Effector memory CD4-positive, alpha-beta T cell (primary cell): Measurements from ENCODE around the gene LRRK1.

Experiments
- DNase-seq, 3 donors: peaks; one replicate each; pipeline ENCODE4 v3.0.0-alpha.2; 2020
- H3K27ac ChIP-seq: 2 replicates; pipeline ENCODE4 v1.7.0; 2013; ENCODE audit warnings: mild to moderate bottlenecking, low read length, moderate library complexity; ENCODE audit not compliant: insufficient read depth, poor library complexity, severe bottlenecking
- H3K27me3 ChIP-seq: replicated peaks from 2 replicates; pipeline ENCODE4 v1.7.0; 2013; ENCODE audit warnings: mild to moderate bottlenecking, low read length; ENCODE audit not compliant: insufficient read depth, control insufficient read depth, poor library complexity, severe bottlenecking
- H3K36me3 ChIP-seq: 2 replicates; pipeline ENCODE4 v1.7.0; 2013; ENCODE audit warnings: mild to moderate bottlenecking, low read length, moderate library complexity; ENCODE audit not compliant: control insufficient read depth, insufficient read depth
- H3K4me1 ChIP-seq: 2 replicates; pipeline ENCODE4 v1.7.0; 2013; ENCODE audit warnings: low read length, mild to moderate bottlenecking; ENCODE audit not compliant: control insufficient read depth, insufficient read depth, poor library complexity, severe bottlenecking
- H3K4me3 ChIP-seq: 2 replicates; pipeline ENCODE4 v1.7.0; 2013; ENCODE audit warnings: low read length, low read depth, mild to moderate bottlenecking; ENCODE audit not compliant: insufficient read depth, poor library complexity, severe bottlenecking
- H3K9me3 ChIP-seq: 2 replicates; pipeline ENCODE4 v1.7.0; 2013; ENCODE audit warnings: mild to moderate bottlenecking, low read length, moderate library complexity; ENCODE audit not compliant: control insufficient read depth

Gene LRRK1

DNA sequence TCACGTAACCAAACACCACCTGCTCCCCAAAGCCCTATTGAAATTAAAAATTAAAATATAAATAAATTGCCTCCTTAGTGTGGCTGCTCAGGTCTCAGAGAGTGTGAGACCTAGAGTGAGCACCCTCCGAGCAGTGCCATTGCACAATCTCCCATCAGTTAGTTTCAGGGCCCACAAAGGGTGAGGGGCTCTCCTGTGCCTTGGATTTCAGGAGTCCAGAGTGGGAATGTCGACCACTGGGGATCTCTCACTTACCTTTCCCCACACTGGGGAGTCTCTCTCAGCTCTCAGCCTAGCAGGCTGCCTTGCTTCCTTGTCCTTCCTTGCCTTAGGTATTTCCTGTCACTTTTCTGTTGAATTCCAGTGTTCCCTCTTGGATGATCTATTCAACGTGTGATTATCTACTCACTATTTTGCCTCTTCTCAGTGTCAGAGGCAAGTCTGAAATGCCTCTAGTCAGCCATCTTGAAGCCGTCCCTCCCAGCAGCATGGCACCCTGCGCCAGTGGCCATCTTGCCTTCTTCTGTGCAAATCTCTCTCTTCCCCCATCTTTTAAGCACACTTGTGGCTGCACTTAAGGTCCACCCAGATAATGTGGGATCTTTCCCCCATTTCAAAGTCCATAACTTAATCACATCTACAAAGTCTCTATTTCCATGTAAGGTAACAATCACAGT, 119.3 kb downstream of the LRRK1 start:
- Histone ChIP-seq H3K4me1 (no peaks in the 10 kb centered on the region), H3K4me3 (no peak overlapping the region)
- no peak for DNase-seq

DNA sequence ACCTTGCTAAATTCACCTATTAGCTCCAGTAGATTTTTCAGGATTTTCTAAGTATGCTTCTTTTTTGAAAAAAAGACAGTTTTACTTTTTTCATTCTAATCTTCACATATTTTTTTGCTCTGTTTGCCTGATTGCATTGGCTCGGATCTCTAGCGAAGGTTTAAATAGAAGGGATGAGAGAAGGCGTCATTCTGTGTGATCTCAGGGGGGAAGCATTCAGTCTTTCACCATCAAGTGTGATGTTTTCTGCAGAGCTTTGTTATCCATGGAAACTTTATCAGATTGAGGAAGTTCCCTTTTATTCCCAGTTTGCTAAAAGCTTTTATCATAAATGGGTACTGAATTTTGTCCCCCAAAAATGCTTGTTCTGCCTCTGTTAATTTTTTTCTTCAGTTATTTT, 120.3 kb downstream of the LRRK1 start:
- Histone ChIP-seq H3K4me3 (no peak overlapping the region), H3K27ac (no peak overlapping the region), H3K27me3 (peaks cover 4% of the 10 kb centered on the region), H3K36me3 (no peaks in the 10 kb centered on the region), H3K9me3 (no peaks in the 10 kb centered on the region), H3K4me1 (no peaks in the 10 kb centered on the region)
- DNase-seq = no peak

More for the DNA sequence above, 119.3 kb downstream of the LRRK1 start:
- H3K9me3 ChIP-seq = no peaks in the 10 kb centered on the region
- no peak overlapping the region for H3K27ac ChIP-seq
- peaks cover 4% of the 10 kb centered on the region for H3K27me3 ChIP-seq
- H3K36me3 ChIP-seq = no peaks in the 10 kb centered on the region

DNA sequence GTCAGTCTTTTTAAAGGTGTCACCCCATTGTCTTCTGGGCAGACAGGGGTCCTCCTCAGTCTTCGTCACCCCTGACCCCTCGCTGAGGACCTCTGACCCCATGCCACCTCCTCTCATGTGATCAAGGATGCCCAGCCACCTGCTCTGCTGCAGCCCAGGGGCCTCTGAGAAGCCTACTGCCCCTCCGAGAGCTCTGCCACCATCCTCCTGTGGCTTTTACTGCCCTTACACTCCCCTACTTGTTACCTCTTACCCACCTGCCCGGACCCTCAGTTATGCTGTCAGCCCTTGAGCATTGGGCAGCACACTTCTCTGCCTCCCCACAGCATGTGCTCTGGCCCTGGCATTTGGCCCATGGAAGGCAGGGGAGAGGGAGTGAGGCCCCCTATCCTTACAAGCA, 123.2 kb downstream of the LRRK1 start:
- Histone ChIP-seq H3K4me1 (no peaks in the 10 kb centered on the region), H3K9me3 (no peaks in the 10 kb centered on the region), H3K27ac (no peak overlapping the region), H3K27me3 (no peaks in the 10 kb centered on the region), H3K36me3 (no peaks in the 10 kb centered on the region), H3K4me3 (no peak overlapping the region)
- DNase-seq = no peak

DNA sequence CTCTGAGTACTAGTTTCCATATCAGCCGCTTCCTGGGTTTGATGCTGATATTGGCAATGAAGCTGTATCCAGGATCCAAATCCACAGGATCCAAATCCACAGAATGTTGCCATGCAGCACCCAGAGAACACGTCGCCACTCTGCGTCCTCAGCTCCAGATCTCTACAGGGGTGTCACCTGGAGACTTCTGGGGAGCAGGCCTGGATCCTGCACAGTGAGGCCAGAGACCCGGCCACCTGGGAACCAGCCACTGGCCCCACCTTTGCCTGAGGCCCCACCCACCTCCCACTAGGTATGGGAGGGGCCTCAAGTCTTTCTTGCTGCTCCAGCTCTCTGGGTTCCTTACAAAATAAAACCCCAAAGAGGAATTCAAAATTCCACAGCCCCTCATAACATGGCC, 123.9 kb downstream of the LRRK1 start:
- Histone ChIP-seq H3K9me3 (no peaks in the 10 kb centered on the region), H3K27ac (no peak overlapping the region), H3K27me3 (no peaks in the 10 kb centered on the region), H3K4me3 (no peak overlapping the region), H3K4me1 (no peaks in the 10 kb centered on the region), H3K36me3 (no peaks in the 10 kb centered on the region)
- no peak for DNase-seq

DNA sequence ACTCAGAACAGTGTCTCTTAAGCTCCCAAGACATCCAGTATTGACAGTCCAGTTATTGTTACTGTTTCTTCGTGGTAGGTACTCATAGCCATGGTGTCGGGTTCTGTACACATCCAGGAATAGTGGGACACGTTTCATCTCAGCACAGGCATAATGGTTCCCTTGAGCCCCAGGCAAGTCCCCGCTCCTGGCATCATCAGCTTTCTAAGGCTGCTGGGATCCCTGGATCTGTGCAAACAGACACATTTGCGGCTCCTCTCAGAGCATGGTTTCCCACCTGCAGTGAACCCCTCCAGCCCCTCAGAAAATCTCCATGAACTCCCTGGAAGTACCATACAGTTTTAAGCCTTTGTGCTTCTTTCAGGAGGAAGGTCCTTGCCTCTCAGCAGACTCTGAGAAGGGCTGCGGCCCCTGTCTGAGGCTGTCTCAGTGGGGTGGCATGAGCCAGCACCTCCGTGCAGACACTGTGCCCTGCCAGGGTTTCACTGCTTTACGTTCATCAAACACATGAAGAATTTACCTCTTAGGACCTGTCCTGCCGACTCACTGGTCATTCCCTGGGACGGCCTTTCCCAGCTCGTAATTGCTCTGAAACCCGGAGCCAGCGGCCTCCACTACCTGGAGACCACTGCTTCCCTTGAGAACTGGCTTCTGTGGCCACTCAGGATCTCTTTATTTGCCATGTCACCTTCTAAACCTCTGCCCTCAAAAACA, 124.9 kb downstream of the LRRK1 start:
- Histone ChIP-seq H3K36me3 (no peaks in the 10 kb centered on the region), H3K9me3 (no peaks in the 10 kb centered on the region), H3K27me3 (no peaks in the 10 kb centered on the region), H3K27ac (no peak overlapping the region), H3K4me1 (no peaks in the 10 kb centered on the region), H3K4me3 (no peak overlapping the region)
- no peak for DNase-seq

DNA sequence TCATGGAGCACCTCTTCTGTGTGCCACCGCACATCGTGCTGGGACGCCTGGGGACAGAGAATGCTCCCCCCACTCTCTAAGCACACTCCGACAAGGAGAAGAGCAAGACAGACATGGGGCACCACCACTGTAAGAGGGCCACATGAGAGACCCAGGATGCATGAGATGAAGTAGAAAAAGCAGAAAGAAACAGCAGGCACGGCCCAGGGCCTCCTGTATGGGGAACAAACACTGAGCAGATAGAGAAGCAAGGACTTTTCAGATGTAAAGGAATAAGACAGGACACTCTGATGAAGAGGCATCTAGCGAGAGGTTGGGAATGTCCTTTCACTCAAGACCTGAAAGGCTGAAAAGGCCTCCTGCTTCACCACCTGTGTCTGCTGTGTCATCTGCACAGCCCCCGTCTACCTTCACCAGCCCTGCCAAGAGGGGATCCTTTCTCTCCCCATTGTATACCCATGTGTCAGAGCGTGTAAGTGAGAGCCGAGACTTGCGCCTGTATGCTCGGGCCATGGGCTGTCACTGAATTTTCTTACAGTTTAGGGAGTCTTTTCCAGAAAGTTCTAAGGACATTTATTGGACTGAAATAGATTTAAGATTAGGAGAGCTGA, 125.6 kb downstream of the LRRK1 start:
- DNase-seq = no peak
- no peak overlapping the region for H3K4me3 ChIP-seq
- no peaks in the 10 kb centered on the region for H3K4me1 ChIP-seq
- H3K9me3 ChIP-seq = no peaks in the 10 kb centered on the region
- no peak overlapping the region for H3K27ac ChIP-seq
- H3K27me3 ChIP-seq = no peaks in the 10 kb centered on the region
- H3K36me3 ChIP-seq = no peaks in the 10 kb centered on the region

DNA sequence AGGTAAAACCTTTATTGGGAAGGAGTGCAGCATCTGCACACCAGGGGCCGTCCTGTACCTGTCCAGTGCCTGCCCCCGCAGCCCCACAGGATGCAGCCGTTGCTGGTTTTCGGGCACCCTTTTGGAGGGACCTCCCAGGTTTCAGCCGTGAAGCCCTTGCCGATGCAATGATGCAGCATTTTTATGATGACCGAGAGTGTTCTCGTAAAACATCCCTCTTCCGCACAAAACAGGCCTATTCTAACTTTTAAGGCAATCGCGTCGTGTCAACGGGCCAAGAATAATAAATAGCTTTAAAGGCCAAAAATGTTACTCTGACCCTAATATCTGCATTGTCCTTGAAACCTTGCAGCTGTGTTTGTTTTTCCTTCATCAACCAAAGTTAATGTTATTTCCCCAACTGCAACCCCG, 126.1 kb downstream of the LRRK1 start:
- DNase-seq = no peak
- no peaks in the 10 kb centered on the region for H3K9me3 ChIP-seq
- H3K4me1 ChIP-seq = no peaks in the 10 kb centered on the region
- H3K36me3 ChIP-seq = no peaks in the 10 kb centered on the region
- H3K27ac ChIP-seq = no peak overlapping the region
- no peak overlapping the region for H3K4me3 ChIP-seq
- no peaks in the 10 kb centered on the region for H3K27me3 ChIP-seq

DNA sequence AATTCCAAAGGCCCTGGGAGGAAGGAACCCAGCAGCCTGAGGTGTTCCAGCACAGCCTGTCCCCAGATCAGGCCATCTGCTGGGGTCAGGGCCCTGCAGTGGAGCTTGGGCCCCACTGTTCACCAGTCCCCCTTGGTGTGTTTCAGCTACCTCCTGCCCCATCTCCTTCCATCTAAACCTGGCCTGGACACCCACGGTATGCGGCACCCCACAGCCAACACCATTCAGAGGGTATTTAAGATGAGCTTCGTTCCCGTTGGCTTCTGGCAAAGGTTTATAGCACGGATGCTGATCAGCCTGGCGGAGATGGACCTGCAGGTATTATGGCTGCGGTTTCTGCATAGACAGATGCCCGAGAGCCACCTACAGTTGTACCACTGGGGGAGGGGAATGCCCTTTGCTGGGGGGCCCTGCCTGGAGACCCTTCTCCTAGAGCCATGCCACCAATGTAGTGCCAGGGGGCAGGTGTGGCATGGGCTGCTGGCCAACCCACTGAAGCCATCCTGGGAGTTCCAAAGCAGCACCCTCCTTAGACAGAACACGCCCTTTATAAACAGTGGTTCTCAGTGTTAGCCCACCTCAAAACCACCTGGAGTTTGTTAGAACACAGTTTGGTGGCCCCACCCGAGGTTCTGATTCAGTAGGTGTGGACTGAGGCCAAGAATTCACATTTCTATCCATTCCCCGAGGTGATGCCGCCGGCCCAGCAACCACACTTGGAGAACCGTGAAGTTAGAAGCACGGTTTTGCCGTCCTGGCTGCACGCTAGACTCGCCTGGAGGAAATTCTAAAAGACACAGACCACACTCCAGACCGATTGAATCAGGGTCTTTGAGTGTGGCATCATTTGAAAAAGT, 126.9 kb downstream of the LRRK1 start:
- no peaks in the 10 kb centered on the region for H3K4me1 ChIP-seq
- H3K27me3 ChIP-seq = no peaks in the 10 kb centered on the region
- no peak for DNase-seq
- no peak overlapping the region for H3K27ac ChIP-seq
- H3K4me3 ChIP-seq = no peak overlapping the region
- H3K9me3 ChIP-seq = no peaks in the 10 kb centered on the region
- no peaks in the 10 kb centered on the region for H3K36me3 ChIP-seq

DNA sequence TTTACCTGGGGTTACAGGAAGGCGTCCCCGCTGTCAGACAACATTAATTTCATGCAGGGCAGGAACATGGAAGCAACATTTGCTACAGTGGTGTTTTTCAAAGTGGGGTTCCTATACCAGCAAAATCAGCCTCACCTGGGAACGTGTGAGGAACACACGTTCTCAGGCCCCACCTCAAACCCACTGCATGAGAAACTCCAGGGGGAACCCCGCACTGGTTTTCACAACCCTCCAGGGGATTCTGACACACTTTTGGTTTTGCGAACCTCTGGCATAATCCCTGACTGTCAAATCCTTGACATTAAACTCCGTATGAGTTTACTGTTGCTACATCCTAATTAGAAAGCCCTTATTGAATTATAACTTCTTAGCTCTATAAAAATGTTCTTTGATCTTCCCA, 127.7 kb downstream of the LRRK1 start:
- Histone ChIP-seq H3K4me3 (no peak overlapping the region), H3K27ac (no peak overlapping the region), H3K4me1 (no peaks in the 10 kb centered on the region), H3K9me3 (no peaks in the 10 kb centered on the region), H3K27me3 (no peaks in the 10 kb centered on the region), H3K36me3 (no peaks in the 10 kb centered on the region)
- DNase-seq = no peak
